Stimulated activated CD8-positive, alpha-beta memory T cell treated with anti-CD3 and anti-CD28 coated beads, Interleukin-4, amount 100 ng/mL, for 4 hours (primary cell): Measurements from ENCODE around the gene ANKRD53.

ENCODE experiments used
- DNase-seq, 2 donors: peaks; one replicate each; pipeline ENCODE4 v3.0.0-alpha.2; 2020; ENCODE audit warnings: low read depth in 2 of 2, low spot score in 1 of 2

ANKRD53 gene

GRCh38 chr2:70943205-70943871, 35.1 kb upstream of the ANKRD53 start:
- DNase-seq: no peak

- DNase-seq: no peak
These were observed 34.2 kb upstream of the ANKRD53 start for GRCh38 chr2:70944111-70944690.

- DNase-seq: peak in 1 of 2 donors; percentile 11
These were observed 31.5 kb upstream of the ANKRD53 start for GRCh38 chr2:70946832-70947442.

GRCh38 chr2:70947556-70948184, 30.8 kb upstream of the ANKRD53 start:
- DNase-seq: no peak

GRCh38 chr2:70948337-70949003, 30.0 kb upstream of the ANKRD53 start:
- peak; percentile 47 to 56 for DNase-seq

GRCh38 chr2:70949086-70949485, 29.3 kb upstream of the ANKRD53 start:
- no peak for DNase-seq

GRCh38 chr2:70954886-70955285, 23.5 kb upstream of the ANKRD53 start:
- DNase-seq: no peak

GRCh38 chr2:70956141-70956540, 22.3 kb upstream of the ANKRD53 start:
- DNase-seq: no peak

GRCh38 chr2:70957798-70958197, 20.6 kb upstream of the ANKRD53 start:
- DNase-seq: no peak

- DNase-seq: no peak
These were observed 19.7 kb upstream of the ANKRD53 start for GRCh38 chr2:70958759-70959158.

- DNase-seq: no peak
These were observed 19.1 kb upstream of the ANKRD53 start for GRCh38 chr2:70959271-70959761.

- no peak for DNase-seq
These were observed 18.3 kb upstream of the ANKRD53 start for GRCh38 chr2:70959851-70960832.

- DNase-seq: no peak
These were observed 17.4 kb upstream of the ANKRD53 start for GRCh38 chr2:70960833-70961647.

- DNase-seq: no peak
These were observed 16.8 kb upstream of the ANKRD53 start for GRCh38 chr2:70961648-70961994.

- no peak for DNase-seq
These were observed 16.1 kb upstream of the ANKRD53 start for GRCh38 chr2:70962211-70962884.

- no peak for DNase-seq
These were observed 15.2 kb upstream of the ANKRD53 start for GRCh38 chr2:70962885-70963878.

- no peak for DNase-seq
These were observed 14.3 kb upstream of the ANKRD53 start for GRCh38 chr2:70964133-70964532.
